HL-60 (cell line): ENCODE data around the gene NAB2.
A peak's percentile ranks its signal among the peaks of the same experiment; 100 is the strongest.

Experiments used
- DNase-seq, 2 experiments: peaks; one replicate each; pipeline ENCODE4 v3.0.0-alpha.2; 2010 to 2020; ENCODE audit warnings: low read depth in 1 of 2, low spot score in 1 of 2
- H3K27ac ChIP-seq: fragments of 250-450 bp; sonication (Bioruptor Pico); replicated peaks from 2 replicates; pipeline ENCODE4 v1.5.1; 2020; ENCODE audit warnings: mild to moderate bottlenecking, moderate library complexity
- H3K27me3 ChIP-seq: fragments of 250-450 bp; sonication (Bioruptor Pico); 2 replicates; pipeline ENCODE4 v1.5.1; 2021; ENCODE audit warnings: mild to moderate bottlenecking, moderate library complexity; ENCODE audit not compliant: insufficient read depth, poor library complexity, severe bottlenecking
- H3K4me3 ChIP-seq: replicated peaks from 2 replicates; pipeline ENCODE4 v1.5.1; 2011; ENCODE audit warnings: mild to moderate bottlenecking, control low read depth, low read length; ENCODE audit not compliant: insufficient read depth
- CTCF ChIP-seq: IDR thresholded peaks from one replicate; pipeline ENCODE4 v1.5.1; 2011; ENCODE audit warnings: low read length, control low read depth, inconsistent platforms; ENCODE audit not compliant: insufficient read depth
- GABPA ChIP-seq: IDR thresholded peaks from 2 replicates; pipeline ENCODE4 v1.6.1; 2012; ENCODE audit warnings: low read depth
- POLR2AphosphoS5 ChIP-seq: IDR thresholded peaks from 2 replicates; pipeline ENCODE4 v1.6.1; 2012; ENCODE audit warnings: low read depth
- SPI1 ChIP-seq: IDR thresholded peaks from 2 replicates; pipeline ENCODE4 v1.6.1; 2012; ENCODE audit warnings: low read depth, mild to moderate bottlenecking, borderline replicate concordance
- TF ChIP-seq, protein P1 (sequence below): IDR thresholded peaks from 2 replicates; pipeline ENCODE4 v1.6.1; 2012; ENCODE audit warnings: low read depth; ENCODE audit not compliant: insufficient replicate concordance

NAB2 gene

GRCh38 chr12:57112492-57113294, 23.8 kb downstream of the NAB2 start:
- Histone ChIP-seq H3K27me3 (no peaks in the 10 kb centered on the region), H3K27ac (peak overlapping the region; percentile 98), H3K4me3 (no peak overlapping the region)
- TF ChIP-seq, protein P1, sequence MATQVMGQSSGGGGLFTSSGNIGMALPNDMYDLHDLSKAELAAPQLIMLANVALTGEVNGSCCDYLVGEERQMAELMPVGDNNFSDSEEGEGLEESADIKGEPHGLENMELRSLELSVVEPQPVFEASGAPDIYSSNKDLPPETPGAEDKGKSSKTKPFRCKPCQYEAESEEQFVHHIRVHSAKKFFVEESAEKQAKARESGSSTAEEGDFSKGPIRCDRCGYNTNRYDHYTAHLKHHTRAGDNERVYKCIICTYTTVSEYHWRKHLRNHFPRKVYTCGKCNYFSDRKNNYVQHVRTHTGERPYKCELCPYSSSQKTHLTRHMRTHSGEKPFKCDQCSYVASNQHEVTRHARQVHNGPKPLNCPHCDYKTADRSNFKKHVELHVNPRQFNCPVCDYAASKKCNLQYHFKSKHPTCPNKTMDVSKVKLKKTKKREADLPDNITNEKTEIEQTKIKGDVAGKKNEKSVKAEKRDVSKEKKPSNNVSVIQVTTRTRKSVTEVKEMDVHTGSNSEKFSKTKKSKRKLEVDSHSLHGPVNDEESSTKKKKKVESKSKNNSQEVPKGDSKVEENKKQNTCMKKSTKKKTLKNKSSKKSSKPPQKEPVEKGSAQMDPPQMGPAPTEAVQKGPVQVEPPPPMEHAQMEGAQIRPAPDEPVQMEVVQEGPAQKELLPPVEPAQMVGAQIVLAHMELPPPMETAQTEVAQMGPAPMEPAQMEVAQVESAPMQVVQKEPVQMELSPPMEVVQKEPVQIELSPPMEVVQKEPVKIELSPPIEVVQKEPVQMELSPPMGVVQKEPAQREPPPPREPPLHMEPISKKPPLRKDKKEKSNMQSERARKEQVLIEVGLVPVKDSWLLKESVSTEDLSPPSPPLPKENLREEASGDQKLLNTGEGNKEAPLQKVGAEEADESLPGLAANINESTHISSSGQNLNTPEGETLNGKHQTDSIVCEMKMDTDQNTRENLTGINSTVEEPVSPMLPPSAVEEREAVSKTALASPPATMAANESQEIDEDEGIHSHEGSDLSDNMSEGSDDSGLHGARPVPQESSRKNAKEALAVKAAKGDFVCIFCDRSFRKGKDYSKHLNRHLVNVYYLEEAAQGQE, result no peak
- TF ChIP-seq CTCF, result peak; percentile 83
- DNase-seq, result no peak

GRCh38 chr12:57116580-57117281, 27.8 kb downstream of the NAB2 start:
- Histone ChIP-seq H3K27me3 (no peaks in the 10 kb centered on the region), H3K4me3 (no peak overlapping the region), H3K27ac (no peak overlapping the region)
- TF ChIP-seq CTCF (no peak), GABPA (no peak), SPI1 (no peak), POLR2AphosphoS5 (no peak)
- TF ChIP-seq, protein P1, result no peak
- DNase-seq, result no peak

GRCh38 chr12:57118711-57119271, 29.9 kb downstream of the NAB2 start:
- TF ChIP-seq CTCF (no peak), POLR2AphosphoS5 (no peak), GABPA (no peak), SPI1 (no peak)
- TF ChIP-seq, protein P1, result no peak
- H3K27ac ChIP-seq, result no peak overlapping the region
- H3K27me3 ChIP-seq, result no peaks in the 10 kb centered on the region
- peak in 1 of 2 experiments; percentile 37 for DNase-seq
- H3K4me3 ChIP-seq, result no peak overlapping the region
